Measurements from ENCODE around the gene PIK3C2B.
A peak's percentile ranks its signal among the peaks of the same experiment; 100 is the strongest.
"Not testable (repeated sequence)": the region's sequence is repeated elsewhere in the genome, so short reads cannot be mapped to it uniquely, and the experiment has no call there.

Gene PIK3C2B

DNA sequence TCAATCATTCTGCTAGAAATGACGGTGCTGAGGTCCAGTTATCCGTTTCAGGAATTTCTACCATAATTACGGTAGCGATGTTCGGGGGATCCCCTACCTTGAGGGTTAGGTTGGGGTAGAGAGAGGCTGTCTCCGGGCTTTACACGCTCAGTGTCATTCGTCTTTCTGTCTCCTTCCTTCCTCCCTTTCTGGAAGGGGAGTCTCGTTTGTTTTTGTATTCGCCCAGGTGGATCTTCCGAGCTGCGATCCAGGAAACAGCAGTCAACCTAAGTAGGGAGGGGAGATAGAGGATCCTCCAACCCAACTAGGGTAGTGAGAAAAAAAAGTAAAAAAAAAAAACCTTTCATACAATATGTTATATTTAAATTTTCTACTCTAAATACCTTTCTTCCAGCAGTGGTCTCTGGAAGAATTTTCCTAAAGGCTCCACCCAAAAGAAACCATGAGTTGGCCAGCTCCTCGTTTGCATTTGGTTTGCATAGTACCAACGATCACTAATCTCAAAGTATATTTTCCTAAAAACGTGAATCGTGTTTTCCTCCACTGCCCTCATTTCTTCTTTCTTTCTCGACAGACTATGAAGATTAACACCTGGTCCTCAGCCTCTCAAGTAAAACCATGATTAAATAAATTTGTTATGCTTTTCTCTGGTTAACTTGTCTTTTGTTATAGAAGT lies 611 bp upstream of the PIK3C2B start:
- Histone ChIP-seq H3K9me3 (ENCODE audit: control insufficient read depth, insufficient read depth, low read length) (no peaks in the 10 kb centered on the region), H3K4me1 (ENCODE audit: control insufficient read depth, insufficient read depth, low read length) (no peaks in the 10 kb centered on the region; the same call in 1 of the 2 replicates), H3K4me3 (ENCODE audit: low read length) (peak overlapping the region; percentile 78; the same call in 1 of the 2 replicates), H3K27ac (ENCODE audit: low read length) (no peak overlapping the region), H3K36me3 (ENCODE audit: control insufficient read depth, insufficient read depth, low read length) (no peaks in the 10 kb centered on the region), H3K27me3 (ENCODE audit: control insufficient read depth, insufficient read depth, low read length) (no peaks in the 10 kb centered on the region)
- WGBS (ENCODE audit: insufficient coverage, insufficient read length) = no CpG with 5 or more reads among the region's 17 CpGs
- no peak for DNase-seq (ENCODE audit: low read depth, low spot score)

DNA sequence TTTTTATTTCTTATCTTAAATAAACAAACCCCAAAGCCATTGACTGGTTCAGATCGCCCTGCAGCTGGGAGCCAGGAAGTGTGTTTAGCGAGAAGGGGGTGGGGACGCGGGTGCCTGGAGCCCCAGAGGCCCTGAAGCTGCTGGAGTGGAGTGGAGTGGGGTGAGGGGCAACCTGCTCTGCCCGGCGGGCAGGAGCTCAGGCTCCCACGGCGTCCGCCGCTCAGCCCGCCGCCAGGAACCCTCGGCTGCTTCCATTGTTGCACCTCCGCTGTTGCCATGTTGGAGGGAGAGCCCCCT lies 673 bp downstream of the PIK3C2B start:
- DNase-seq (ENCODE audit: low read depth, low spot score) = no peak
- Histone ChIP-seq H3K36me3 (ENCODE audit: control insufficient read depth, insufficient read depth, low read length) (no peaks in the 10 kb centered on the region), H3K4me3 (ENCODE audit: low read length) (peak overlapping the region; percentile 78), H3K27me3 (ENCODE audit: control insufficient read depth, insufficient read depth, low read length) (no peaks in the 10 kb centered on the region), H3K4me1 (ENCODE audit: control insufficient read depth, insufficient read depth, low read length) (no peaks in the 10 kb centered on the region; the same call in 1 of the 2 replicates), H3K9me3 (ENCODE audit: control insufficient read depth, insufficient read depth, low read length) (no peaks in the 10 kb centered on the region), H3K27ac (ENCODE audit: low read length) (no peak overlapping the region)
- no CpG with 5 or more reads among the region's 14 CpGs for WGBS (ENCODE audit: insufficient coverage, insufficient read length)

DNA sequence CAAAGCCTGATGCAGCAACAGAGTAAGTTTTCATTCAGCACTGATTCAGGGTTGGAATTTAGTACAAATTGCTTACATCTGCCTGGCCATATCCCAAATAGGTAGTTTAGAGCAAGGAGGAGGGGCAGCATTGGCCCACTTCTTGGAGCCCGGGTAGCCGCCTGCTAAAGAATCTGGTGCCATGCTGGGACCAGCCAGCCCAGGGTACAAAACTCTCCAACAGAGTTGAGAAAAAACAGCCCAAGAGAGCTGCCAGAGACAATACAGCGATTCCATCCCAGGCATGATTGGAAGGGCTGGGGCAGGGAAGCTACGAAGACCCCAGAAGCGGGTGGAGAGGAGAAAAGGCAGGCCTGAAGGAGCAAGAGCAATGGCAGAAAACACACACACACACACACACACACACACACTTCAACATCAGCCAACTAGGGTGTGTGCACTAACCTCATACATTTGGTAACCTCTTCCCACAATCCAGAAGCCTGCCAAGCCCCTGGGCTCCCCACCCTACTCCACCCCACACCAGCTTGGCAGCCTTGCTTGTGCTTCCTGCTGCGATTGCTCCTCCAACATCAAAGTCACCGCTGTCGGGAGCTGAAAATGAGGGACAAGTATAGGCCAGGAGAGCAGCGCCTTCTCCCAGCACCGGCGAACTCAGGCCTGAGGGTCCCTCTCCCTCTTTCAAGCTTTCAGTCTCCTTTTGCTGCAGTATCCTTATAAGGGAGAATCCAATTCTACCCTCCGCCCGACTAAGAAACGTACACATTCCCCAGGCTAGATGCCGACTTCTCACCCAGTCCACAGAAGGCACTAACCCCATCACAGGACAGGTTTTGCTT lies 1.2 kb downstream of the PIK3C2B start:
- DNase-seq (ENCODE audit: low read depth, low spot score) = no peak
- Histone ChIP-seq H3K4me1 (ENCODE audit: control insufficient read depth, insufficient read depth, low read length) (no peaks in the 10 kb centered on the region; the same call in 1 of the 2 replicates), H3K36me3 (ENCODE audit: control insufficient read depth, insufficient read depth, low read length) (no peaks in the 10 kb centered on the region), H3K4me3 (ENCODE audit: low read length) (peak overlapping the region; percentile 78; the same call in 1 of the 2 replicates), H3K27me3 (ENCODE audit: control insufficient read depth, insufficient read depth, low read length) (no peaks in the 10 kb centered on the region), H3K9me3 (ENCODE audit: control insufficient read depth, insufficient read depth, low read length) (no peaks in the 10 kb centered on the region), H3K27ac (ENCODE audit: low read length) (no peak overlapping the region)
- no CpG with 5 or more reads among the region's 15 CpGs for WGBS (ENCODE audit: insufficient coverage, insufficient read length)

DNA sequence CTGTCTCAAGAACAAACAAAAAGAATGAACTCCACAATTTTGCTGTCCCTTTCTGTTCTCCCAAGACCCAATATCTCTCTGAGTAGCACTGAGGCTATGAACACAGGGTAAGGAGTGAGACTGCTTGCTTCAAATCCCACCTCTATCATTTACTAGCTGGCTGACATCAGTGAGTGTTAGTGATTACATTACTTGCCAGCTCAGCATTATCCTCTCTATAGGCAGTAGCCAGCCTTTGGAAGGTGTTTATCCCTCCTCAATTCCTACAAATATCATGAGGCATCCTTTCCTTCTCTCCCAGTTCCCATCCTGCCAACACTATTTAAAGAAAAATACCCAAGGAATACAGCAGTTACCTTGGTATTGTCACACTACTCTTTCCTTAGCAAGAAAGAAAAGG lies 3.0 kb downstream of the PIK3C2B start:
- Histone ChIP-seq H3K4me3 (ENCODE audit: low read length) (no peak overlapping the region), H3K4me1 (ENCODE audit: control insufficient read depth, insufficient read depth, low read length) (no peaks in the 10 kb centered on the region; the same call in 1 of the 2 replicates), H3K36me3 (ENCODE audit: control insufficient read depth, insufficient read depth, low read length) (no peaks in the 10 kb centered on the region), H3K27ac (ENCODE audit: low read length) (no peak overlapping the region), H3K9me3 (ENCODE audit: control insufficient read depth, insufficient read depth, low read length) (no peaks in the 10 kb centered on the region), H3K27me3 (ENCODE audit: control insufficient read depth, insufficient read depth, low read length) (no peaks in the 10 kb centered on the region)
- DNase-seq (ENCODE audit: low read depth, low spot score) = no peak

DNA sequence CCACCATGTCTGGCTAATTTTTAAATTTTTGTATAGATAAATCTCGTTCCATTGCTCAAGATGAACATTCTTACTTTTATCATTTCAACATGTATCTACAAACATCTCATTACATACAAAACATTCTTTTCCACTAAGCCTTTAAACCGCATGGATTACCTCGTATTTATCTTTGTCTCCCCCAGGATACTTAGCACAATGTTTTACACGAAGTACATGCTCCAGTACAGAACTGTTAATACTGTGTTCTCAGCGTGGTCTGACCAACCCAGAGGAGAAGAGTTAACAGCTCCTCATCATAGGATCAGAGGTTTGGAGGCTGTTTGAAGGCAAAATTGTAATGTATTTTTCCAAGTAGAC lies 7.4 kb downstream of the PIK3C2B start:
- no peaks in the 10 kb centered on the region for H3K27me3 ChIP-seq (ENCODE audit: control insufficient read depth, insufficient read depth, low read length)
- H3K36me3 ChIP-seq (ENCODE audit: control insufficient read depth, insufficient read depth, low read length) = no peaks in the 10 kb centered on the region
- H3K4me1 ChIP-seq (ENCODE audit: control insufficient read depth, insufficient read depth, low read length) = no peaks in the 10 kb centered on the region; the same call in 1 of the 2 replicates
- no peaks in the 10 kb centered on the region for H3K9me3 ChIP-seq (ENCODE audit: control insufficient read depth, insufficient read depth, low read length)
- WGBS (ENCODE audit: insufficient coverage, insufficient read length) = 100% methylated on average over 3 of the region's 5 CpGs
- DNase-seq (ENCODE audit: low read depth, low spot score) = no peak
- H3K4me3 ChIP-seq (ENCODE audit: low read length) = no peak overlapping the region
- no peak overlapping the region for H3K27ac ChIP-seq (ENCODE audit: low read length)

DNA sequence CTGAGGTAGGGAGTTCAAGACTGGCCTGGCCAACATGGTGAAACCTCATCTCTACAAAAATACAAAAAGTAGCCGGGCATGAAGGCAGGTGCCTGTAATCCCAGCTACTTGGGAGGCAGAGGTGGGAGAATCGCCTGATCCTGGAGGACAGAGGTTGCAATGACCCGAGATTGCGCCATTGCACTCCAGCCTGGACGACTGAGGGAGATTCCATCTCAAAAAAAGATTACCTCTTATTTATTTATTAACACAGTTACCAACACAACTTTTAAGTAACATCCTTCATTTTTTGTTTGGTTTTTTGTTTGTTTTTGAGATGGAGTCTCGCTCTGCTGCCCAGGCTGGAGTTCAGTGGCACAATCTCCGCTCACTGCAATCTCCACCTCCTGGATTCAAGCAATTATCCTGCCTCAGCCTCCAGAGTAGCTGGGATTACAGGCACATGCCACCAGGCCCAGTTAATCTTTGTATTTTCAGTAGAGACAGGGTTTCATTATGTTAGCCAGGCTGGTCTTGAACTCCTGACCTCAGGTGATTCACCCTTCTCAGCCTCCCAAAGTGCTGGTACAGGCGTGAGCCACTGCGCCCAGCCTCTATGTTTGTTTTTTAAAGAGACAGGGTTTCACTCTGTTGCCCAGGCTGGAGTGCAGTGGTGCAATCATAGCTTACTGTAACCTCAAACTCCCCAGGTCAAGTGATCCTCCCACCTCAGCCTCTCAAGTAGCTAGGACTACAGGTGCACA lies 7.9 kb downstream of the PIK3C2B start:
- DNase-seq (ENCODE audit: low read depth, low spot score); H3K9me3 ChIP-seq (ENCODE audit: control insufficient read depth, insufficient read depth, low read length); H3K27ac ChIP-seq (ENCODE audit: low read length); H3K4me3 ChIP-seq (ENCODE audit: low read length); H3K36me3 ChIP-seq (ENCODE audit: control insufficient read depth, insufficient read depth, low read length); H3K27me3 ChIP-seq (ENCODE audit: control insufficient read depth, insufficient read depth, low read length); H3K4me1 ChIP-seq (ENCODE audit: control insufficient read depth, insufficient read depth, low read length): not testable (repeated sequence)
- WGBS (ENCODE audit: insufficient coverage, insufficient read length) = no CpG with 5 or more reads among the region's 9 CpGs

DNA sequence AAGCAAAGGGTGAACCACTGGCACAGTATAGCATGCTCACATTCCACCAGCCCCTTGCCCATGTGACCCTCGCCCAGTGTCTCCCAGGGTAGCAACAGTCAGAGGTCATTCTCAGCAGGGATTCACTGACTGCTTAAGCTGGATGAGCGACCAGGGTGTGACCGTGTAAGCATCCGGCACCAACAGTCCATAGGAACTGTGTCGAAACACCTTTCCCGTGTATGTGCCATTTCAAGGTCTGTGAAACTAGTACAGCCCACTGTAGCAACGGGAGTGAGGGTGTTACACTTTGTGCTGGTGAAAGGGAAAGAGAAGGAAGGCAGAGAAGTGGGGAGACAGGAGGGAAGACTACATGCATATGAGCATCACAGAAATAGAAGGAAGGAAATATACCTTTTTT lies 10.8 kb downstream of the PIK3C2B start:
- Histone ChIP-seq H3K4me1 (ENCODE audit: control insufficient read depth, insufficient read depth, low read length) (peaks cover 5% of the 10 kb centered on the region; the same call in 1 of the 2 replicates), H3K4me3 (ENCODE audit: low read length) (no peak overlapping the region), H3K9me3 (ENCODE audit: control insufficient read depth, insufficient read depth, low read length) (no peaks in the 10 kb centered on the region), H3K36me3 (ENCODE audit: control insufficient read depth, insufficient read depth, low read length) (no peaks in the 10 kb centered on the region), H3K27ac (ENCODE audit: low read length) (no peak overlapping the region), H3K27me3 (ENCODE audit: control insufficient read depth, insufficient read depth, low read length) (no peaks in the 10 kb centered on the region)
- no CpG with 5 or more reads among the region's 7 CpGs for WGBS (ENCODE audit: insufficient coverage, insufficient read length)
- DNase-seq (ENCODE audit: low read depth, low spot score) = no peak

DNA sequence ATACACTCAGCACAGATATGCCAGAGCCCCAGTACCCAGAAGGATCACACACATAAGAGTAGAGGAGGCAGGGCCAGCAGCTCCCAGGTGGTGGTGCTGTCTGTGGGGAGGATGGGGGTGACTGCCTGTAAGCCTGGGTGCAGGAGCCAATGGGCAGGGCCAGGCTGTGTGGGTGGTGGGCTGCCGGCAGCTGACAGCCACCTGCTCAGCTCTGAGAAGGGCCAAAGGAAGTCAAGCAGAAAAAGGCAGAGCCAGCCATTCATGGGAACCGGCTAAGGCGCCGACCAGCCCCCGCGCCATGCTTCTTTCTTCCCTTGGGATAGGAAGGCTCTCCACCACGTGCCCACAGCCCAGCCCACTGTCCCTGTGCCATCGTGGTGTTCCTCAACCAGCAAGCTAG lies 14.1 kb downstream of the PIK3C2B start:
- peaks cover 5% of the 10 kb centered on the region; the same call in 1 of the 2 replicates for H3K4me1 ChIP-seq (ENCODE audit: control insufficient read depth, insufficient read depth, low read length)
- no CpG with 5 or more reads among the region's 8 CpGs for WGBS (ENCODE audit: insufficient coverage, insufficient read length)
- H3K27me3 ChIP-seq (ENCODE audit: control insufficient read depth, insufficient read depth, low read length) = no peaks in the 10 kb centered on the region
- no peak overlapping the region for H3K4me3 ChIP-seq (ENCODE audit: low read length)
- no peak overlapping the region for H3K27ac ChIP-seq (ENCODE audit: low read length)
- no peaks in the 10 kb centered on the region for H3K9me3 ChIP-seq (ENCODE audit: control insufficient read depth, insufficient read depth, low read length)
- no peaks in the 10 kb centered on the region for H3K36me3 ChIP-seq (ENCODE audit: control insufficient read depth, insufficient read depth, low read length)
- no peak for DNase-seq (ENCODE audit: low read depth, low spot score)

DNA sequence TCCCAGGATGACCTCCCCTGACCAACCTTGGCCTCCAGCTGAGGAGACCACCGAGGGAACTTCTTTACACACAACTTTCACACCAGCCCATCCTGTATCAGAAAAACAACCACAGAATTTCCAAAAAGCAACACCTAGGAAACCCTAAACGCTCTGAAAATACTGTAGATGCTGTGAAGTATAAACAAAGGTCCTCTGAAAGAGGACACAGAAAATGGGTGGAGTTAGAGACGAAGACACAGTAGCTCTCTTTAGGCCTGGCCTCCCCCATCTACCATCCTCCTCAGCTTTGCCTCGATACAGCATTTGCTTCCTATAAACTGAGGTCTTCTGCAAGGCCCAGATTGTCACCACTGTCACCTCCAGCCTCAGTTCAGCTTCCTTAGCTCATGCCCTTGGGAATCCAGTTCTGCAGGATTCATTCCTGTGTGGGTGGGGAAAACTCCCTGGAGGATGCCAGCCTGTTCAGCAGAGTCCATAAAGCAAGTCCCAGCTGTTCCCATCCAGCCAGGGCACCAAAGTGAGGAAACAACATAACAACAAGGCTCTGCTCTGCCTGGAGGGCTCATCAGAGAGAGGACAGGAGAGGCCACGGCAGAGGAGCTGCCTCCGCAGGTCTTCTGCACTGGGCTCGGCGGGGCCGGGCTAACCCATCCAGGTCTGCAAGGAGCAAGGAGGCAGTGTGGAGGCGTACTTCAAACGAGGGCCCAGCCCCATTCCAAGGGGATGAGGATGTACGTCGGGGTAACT lies 15.0 kb downstream of the PIK3C2B start:
- DNase-seq (ENCODE audit: low read depth, low spot score) = no peak
- H3K27me3 ChIP-seq (ENCODE audit: control insufficient read depth, insufficient read depth, low read length) = no peaks in the 10 kb centered on the region
- H3K27ac ChIP-seq (ENCODE audit: low read length) = no peak overlapping the region
- H3K9me3 ChIP-seq (ENCODE audit: control insufficient read depth, insufficient read depth, low read length) = no peaks in the 10 kb centered on the region
- WGBS (ENCODE audit: insufficient coverage, insufficient read length) = no CpG with 5 or more reads among the region's 13 CpGs
- peaks cover 5% of the 10 kb centered on the region; the same call in 1 of the 2 replicates for H3K4me1 ChIP-seq (ENCODE audit: control insufficient read depth, insufficient read depth, low read length)
- H3K4me3 ChIP-seq (ENCODE audit: low read length) = no peak overlapping the region
- H3K36me3 ChIP-seq (ENCODE audit: control insufficient read depth, insufficient read depth, low read length) = no peaks in the 10 kb centered on the region

DNA sequence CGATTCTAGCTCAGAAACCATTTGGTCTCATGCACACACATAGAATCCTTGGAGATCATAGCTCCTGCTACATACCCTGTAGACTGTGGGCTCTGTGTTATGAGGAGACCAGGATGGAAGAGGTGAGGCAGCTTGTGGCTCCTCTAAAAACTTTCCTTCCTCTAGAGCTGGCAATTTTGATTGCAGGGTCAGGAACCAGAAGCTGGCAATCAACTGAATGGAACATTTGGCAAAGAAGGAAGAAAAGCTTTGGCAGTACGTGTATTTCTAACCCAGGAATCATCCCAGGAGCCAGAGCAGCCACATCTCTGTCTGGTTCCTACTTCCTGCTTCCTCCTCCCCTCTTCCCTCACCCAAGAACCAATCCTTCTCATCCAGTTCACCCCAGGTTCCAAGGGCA lies 15.7 kb downstream of the PIK3C2B start:
- no CpG with 5 or more reads among the region's 2 CpGs for WGBS (ENCODE audit: insufficient coverage, insufficient read length)
- Histone ChIP-seq H3K4me3 (ENCODE audit: low read length) (no peak overlapping the region), H3K9me3 (ENCODE audit: control insufficient read depth, insufficient read depth, low read length) (no peaks in the 10 kb centered on the region), H3K27me3 (ENCODE audit: control insufficient read depth, insufficient read depth, low read length) (no peaks in the 10 kb centered on the region), H3K27ac (ENCODE audit: low read length) (no peak overlapping the region), H3K4me1 (ENCODE audit: control insufficient read depth, insufficient read depth, low read length) (peaks cover 5% of the 10 kb centered on the region; the same call in 1 of the 2 replicates), H3K36me3 (ENCODE audit: control insufficient read depth, insufficient read depth, low read length) (no peaks in the 10 kb centered on the region)
- no peak for DNase-seq (ENCODE audit: low read depth, low spot score)
